Activated CD4-positive, alpha-beta memory T cell treated with anti-CD3 and anti-CD28 coated beads, Interleukin-2, amount 10 ng/mL, durations not matched to agents 7 days and 5 days (primary cell): ENCODE data around the gene XRCC3. TPM values are rescaled to one million over a fixed set of nuclear protein-coding genes. Genes with fewer than 3 reads are reported as not detected.

ENCODE experiments used
- CTCF ChIA-PET: fragments of 350-600 bp; sonication (Branson Sonifier 250); formaldehyde crosslinking; loops from one replicate; lab custom pipeline; 2021; ENCODE audit warnings: antibody characterized with exemption, inconsistent platforms; lab: Charles Lee
- POLR2A ChIA-PET: fragments of 350-600 bp; sonication (Branson Sonifier 250); formaldehyde crosslinking; loops from one replicate; lab custom pipeline; 2021; ENCODE audit warnings: antibody characterized with exemption; lab: Charles Lee
- DNase-seq: peaks from one replicate; pipeline ENCODE4 v3.0.0-alpha.2; 2020
- H3K27ac Mint-ChIP-seq: one replicate; pipeline ENCODE4 v1.8.0; 2021; ENCODE audit warnings: mild to moderate bottlenecking, mixed read lengths
- H3K27me3 Mint-ChIP-seq: one replicate; pipeline ENCODE4 v1.8.0; 2021; ENCODE audit warnings: mixed read lengths
- H3K36me3 Mint-ChIP-seq: one replicate; pipeline ENCODE4 v1.8.0; 2021; ENCODE audit warnings: low read depth, mixed read lengths
- H3K4me1 Mint-ChIP-seq: one replicate; pipeline ENCODE4 v1.8.0; 2021; ENCODE audit warnings: mixed read lengths
- H3K4me3 Mint-ChIP-seq: one replicate; pipeline ENCODE4 v1.8.0; 2021; ENCODE audit warnings: mild to moderate bottlenecking, mixed read lengths
- H3K9me3 Mint-ChIP-seq: one replicate; pipeline ENCODE4 v1.8.0; 2021; ENCODE audit warnings: mixed read lengths
- total RNA-seq, 2 experiments: library from RNA; stranded (reverse); gene quantifications; one replicate each; pipeline ENCODE4 v1.2.3, GENCODE V29; 2021

The XRCC3 gene
- 10 to 100 TPM; 35.9 to 39.6 TPM for total RNA-seq

DNA sequence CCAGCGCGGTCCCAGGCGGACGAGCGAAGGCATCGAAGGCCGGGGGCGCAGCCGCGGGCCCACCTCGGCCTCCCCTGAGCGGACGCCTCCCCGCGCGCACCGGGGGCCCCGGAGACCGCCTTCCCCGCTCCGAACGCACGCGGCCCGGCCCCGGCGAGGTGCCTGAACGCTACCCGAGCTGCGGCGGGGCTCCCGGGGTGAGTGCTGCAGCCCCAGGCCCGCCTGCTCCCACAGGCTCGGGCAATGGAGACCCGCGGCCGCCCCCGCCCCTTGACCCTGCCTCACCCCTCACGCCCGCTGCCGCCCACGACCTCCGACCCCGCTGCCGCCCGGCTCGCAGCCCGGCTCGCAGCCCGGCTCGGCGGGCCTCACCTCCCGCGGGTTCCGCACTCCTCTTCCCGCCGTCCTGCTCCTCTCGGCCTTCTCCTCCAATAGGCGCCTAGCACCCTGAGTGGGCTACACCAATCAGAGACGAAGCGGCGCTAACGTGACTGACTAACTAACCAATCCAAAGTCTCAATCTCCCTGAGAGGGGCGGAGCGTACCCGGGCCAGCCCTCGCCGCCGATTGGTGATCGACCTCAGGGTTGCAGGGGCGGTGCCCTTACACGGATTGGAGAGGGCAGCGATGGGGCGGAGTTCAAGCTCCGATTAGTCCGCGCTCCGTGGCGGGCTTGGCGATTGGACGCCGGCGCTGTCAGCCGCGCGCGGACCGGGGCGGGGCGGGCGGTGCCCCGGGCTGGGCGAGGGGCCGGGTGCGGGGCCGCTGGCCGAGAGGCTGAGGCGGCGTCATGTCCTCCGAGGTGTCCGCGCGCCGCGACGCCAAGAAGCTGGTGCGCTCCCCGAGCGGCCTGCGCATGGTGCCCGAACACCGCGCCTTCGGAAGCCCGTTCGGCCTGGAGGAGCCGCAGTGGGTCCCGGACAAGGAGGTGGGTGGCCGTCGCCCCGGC lies at the start of gene XRCC3, which contains the start of gene ZFYVE21:
Gene XRCC3 (minus strand): TSS at position 400 of the 949 bp plus-strand sequence. CDS start 4,364 bp downstream, outside the sequence.
Gene ZFYVE21 (plus strand): TSS at position 759 of the 949 bp plus-strand sequence. CDS start 32 bp downstream, at position 791.
- H3K4me3 Mint-ChIP-seq: peak within 1 kb of the TSS; percentile 88
- ChIA-PET CTCF (interaction anchor here (0.9 to 1.0 kb wide), 2 partner anchors 154 to 197 kb away, joined by 3 to 4 read pairs; no protein-coding TSS in a partner anchor), POLR2A (interaction anchor here (0.6 to 1.9 kb wide), 9 partner anchors 9 to 187 kb away, joined by 3 to 15 read pairs (median 4); partner anchors contain the start of genes BAG5, KLC1 and TRMT61A)

GRCh38 chr14:103763730-103764488 lies 48.7 kb upstream of the XRCC3 start:
- Mint-ChIP-seq H3K4me1 (peaks cover 3% of the 10 kb centered on the region), H3K36me3 (no peaks in the 10 kb centered on the region), H3K4me3 (no peak overlapping the region), H3K27me3 (no peaks in the 10 kb centered on the region), H3K27ac (no peak overlapping the region), H3K9me3 (no peaks in the 10 kb centered on the region)
- DNase-seq: no peak
- CTCF ChIA-PET: interaction anchor here (0.7 to 0.9 kb wide), 2 partner anchors 146 to 157 kb away, joined by 3 to 5 read pairs; no protein-coding TSS in a partner anchor
- POLR2A ChIA-PET: interaction anchor here (1.2 kb wide), 1 partner anchor 15 kb away, joined by 3 read pairs; no protein-coding TSS in a partner anchor

More for the DNA sequence above, at the start of gene XRCC3, which contains the start of gene ZFYVE21:
- Mint-ChIP-seq H3K27me3 (no peaks in the 10 kb centered on the region), H3K9me3 (no peaks in the 10 kb centered on the region), H3K36me3 (peaks cover 18% of the 10 kb centered on the region), H3K4me1 (peaks cover 56% of the 10 kb centered on the region), H3K27ac (peak within 1 kb of the TSS; percentile 73)
- DNase-seq: peak; percentile 100

DNA sequence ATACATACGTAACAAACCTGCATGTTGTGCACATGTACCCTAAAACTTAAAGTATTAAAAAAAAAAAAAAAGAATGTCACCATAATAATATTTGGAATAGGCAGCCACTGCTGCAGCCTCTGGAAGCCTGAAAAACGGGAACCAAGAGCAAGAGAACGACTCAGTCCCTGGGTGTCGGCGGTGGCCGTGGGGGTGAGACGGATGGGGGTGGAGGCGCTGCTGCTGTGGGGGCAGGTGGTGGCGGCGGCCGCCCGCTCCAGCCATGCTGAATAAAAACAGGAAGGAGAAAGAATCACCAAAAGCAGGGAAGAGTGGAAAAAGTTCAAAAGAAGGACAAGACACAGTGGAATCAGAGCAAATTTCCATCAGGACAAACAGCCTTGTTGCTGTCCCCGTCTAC lies 47.3 kb upstream of the XRCC3 start:
- Mint-ChIP-seq H3K9me3 (no peaks in the 10 kb centered on the region), H3K4me3 (no peak overlapping the region), H3K36me3 (no peaks in the 10 kb centered on the region), H3K4me1 (peaks cover 3% of the 10 kb centered on the region), H3K27ac (no peak overlapping the region), H3K27me3 (no peaks in the 10 kb centered on the region)
- POLR2A ChIA-PET: no interaction called here
- CTCF ChIA-PET: no interaction called here
- no peak for DNase-seq

DNA sequence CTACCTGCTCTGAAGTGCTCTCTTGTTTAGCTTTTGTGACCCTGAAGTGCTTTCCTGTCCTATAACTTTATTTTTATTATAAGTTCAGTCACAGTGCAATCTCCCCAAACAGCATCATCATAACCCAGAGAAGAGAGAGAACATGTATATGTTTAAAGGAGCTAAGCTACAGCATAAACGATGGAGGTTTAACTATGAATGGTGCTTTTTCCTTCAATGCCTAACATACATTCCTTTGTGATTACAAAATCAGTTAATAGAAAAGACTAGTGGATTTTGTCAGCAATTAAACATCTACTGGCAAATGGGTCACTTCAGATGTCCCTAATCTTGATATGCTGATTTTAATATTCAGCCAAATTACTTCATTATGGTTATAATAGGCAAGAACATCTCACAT lies 46.8 kb upstream of the XRCC3 start:
- Mint-ChIP-seq H3K27ac (no peak overlapping the region), H3K4me3 (no peak overlapping the region), H3K36me3 (no peaks in the 10 kb centered on the region), H3K27me3 (no peaks in the 10 kb centered on the region), H3K4me1 (peaks cover 3% of the 10 kb centered on the region), H3K9me3 (no peaks in the 10 kb centered on the region)
- CTCF ChIA-PET: no interaction called here
- no peak for DNase-seq
- POLR2A ChIA-PET: no interaction called here

- CTCF ChIA-PET: no interaction called here
Observed at GRCh38 chr14:103758059-103758776, 43.0 kb upstream of the XRCC3 start.

GRCh38 chr14:103755060-103755459 lies 39.8 kb upstream of the XRCC3 start:
- DNase-seq: no peak
- Mint-ChIP-seq H3K36me3 (no peaks in the 10 kb centered on the region), H3K4me1 (peaks cover 2% of the 10 kb centered on the region), H3K27me3 (no peaks in the 10 kb centered on the region), H3K9me3 (no peaks in the 10 kb centered on the region), H3K27ac (no peak overlapping the region), H3K4me3 (no peak overlapping the region)
- ChIA-PET CTCF (no interaction called here), POLR2A (no interaction called here)

More at GRCh38 chr14:103758059-103758776, 43.0 kb upstream of the XRCC3 start:
- Mint-ChIP-seq H3K9me3 (no peaks in the 10 kb centered on the region), H3K4me1 (peaks cover 2% of the 10 kb centered on the region), H3K36me3 (no peaks in the 10 kb centered on the region), H3K4me3 (no peak overlapping the region), H3K27ac (no peak overlapping the region), H3K27me3 (no peaks in the 10 kb centered on the region)
- DNase-seq: no peak
- POLR2A ChIA-PET: no interaction called here

- Mint-ChIP-seq H3K4me3 (no peak overlapping the region), H3K27ac (no peak overlapping the region), H3K27me3 (no peaks in the 10 kb centered on the region), H3K9me3 (no peaks in the 10 kb centered on the region), H3K4me1 (peaks cover 5% of the 10 kb centered on the region), H3K36me3 (peaks cover 2% of the 10 kb centered on the region)
- no peak for DNase-seq
- POLR2A ChIA-PET: no interaction called here
- CTCF ChIA-PET: no interaction called here
Observed at GRCh38 chr14:103753774-103754173, 38.5 kb upstream of the XRCC3 start.

DNA sequence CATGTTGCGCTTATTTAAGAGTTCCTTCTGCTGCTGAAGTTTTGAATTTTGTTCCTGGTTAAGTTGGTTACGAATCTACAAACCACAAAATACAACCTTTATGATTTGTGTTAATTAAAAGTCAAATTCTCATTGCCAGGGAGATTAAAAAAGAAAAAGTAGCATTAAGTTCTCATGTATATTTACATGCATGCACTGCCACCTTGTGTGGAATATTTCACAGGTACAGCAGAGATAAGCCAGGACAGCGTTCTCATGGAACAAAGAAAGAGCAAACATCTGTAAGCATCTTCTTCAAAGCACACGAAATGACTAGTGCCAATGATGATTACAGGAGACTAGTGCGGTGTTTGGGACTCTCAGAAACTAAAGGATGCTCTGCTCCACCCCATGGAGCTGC lies 34.6 kb upstream of the XRCC3 start:
- CTCF ChIA-PET: no interaction called here
- H3K36me3 Mint-ChIP-seq: peaks cover 2% of the 10 kb centered on the region
- no peak overlapping the region for H3K4me3 Mint-ChIP-seq
- peaks cover 13% of the 10 kb centered on the region for H3K4me1 Mint-ChIP-seq
- no peaks in the 10 kb centered on the region for H3K9me3 Mint-ChIP-seq
- H3K27me3 Mint-ChIP-seq: no peaks in the 10 kb centered on the region
- no peak overlapping the region for H3K27ac Mint-ChIP-seq
- POLR2A ChIA-PET: no interaction called here
- DNase-seq: no peak

DNA sequence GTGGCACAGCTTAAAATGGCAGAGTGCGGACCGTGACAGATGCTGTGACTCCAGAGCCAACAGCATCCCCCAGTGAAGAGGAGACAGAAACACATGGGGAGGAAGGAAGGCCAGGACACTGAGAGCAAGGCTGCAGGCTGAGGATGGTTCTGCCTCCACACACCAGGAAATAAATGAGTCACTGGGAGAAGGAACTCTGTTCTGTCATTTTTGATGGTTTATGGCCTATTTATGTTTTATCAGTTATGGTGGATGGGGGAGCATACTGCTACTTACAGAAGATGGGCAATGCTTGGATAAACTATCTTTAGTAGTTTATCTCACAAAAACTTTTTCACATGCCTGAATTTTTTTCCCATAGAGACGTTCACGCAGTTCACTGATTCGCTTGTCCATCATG lies 34.2 kb upstream of the XRCC3 start:
- H3K27ac Mint-ChIP-seq: no peak overlapping the region
- no peak for DNase-seq

DNA sequence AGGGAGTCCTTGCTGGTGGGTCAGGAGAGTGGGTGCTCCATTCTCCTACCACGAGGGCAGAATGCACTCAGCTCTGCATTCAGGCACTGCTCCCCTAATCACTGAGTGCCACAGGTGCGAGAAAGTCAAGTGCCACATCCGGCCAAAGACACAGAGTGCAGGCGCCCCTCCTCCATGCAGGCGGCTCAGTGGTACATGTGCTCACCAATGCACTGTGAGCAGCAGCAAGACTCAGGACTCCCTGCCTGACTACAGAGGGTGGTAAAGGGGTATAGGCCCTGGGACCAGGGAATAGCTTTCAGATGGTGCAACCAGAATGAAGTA lies 33.2 kb upstream of the XRCC3 start:
- H3K36me3 Mint-ChIP-seq: peaks cover 2% of the 10 kb centered on the region
- ChIA-PET CTCF (no interaction called here), POLR2A (interaction anchor here (0.9 kb wide), 2 partner anchors 15 to 33 kb away, joined by 3 read pairs; partner anchors contain the start of genes XRCC3 and ZFYVE21)
- peak; percentile 69 for DNase-seq
- no peaks in the 10 kb centered on the region for H3K27me3 Mint-ChIP-seq
- peaks cover 13% of the 10 kb centered on the region for H3K4me1 Mint-ChIP-seq
- no peak overlapping the region for H3K27ac Mint-ChIP-seq
- H3K9me3 Mint-ChIP-seq: no peaks in the 10 kb centered on the region
- no peak overlapping the region for H3K4me3 Mint-ChIP-seq

More for the DNA sequence above, 34.2 kb upstream of the XRCC3 start:
- Mint-ChIP-seq H3K36me3 (peaks cover 2% of the 10 kb centered on the region), H3K9me3 (no peaks in the 10 kb centered on the region), H3K27me3 (no peaks in the 10 kb centered on the region), H3K4me1 (peaks cover 13% of the 10 kb centered on the region), H3K4me3 (no peak overlapping the region)
- ChIA-PET CTCF (no interaction called here), POLR2A (no interaction called here)

GRCh38 chr14:103746701-103747100 lies 31.4 kb upstream of the XRCC3 start:
- peaks cover 2% of the 10 kb centered on the region for H3K36me3 Mint-ChIP-seq
- DNase-seq: no peak
- no peaks in the 10 kb centered on the region for H3K27me3 Mint-ChIP-seq
- no peak overlapping the region for H3K4me3 Mint-ChIP-seq
- no peak overlapping the region for H3K27ac Mint-ChIP-seq
- peaks cover 12% of the 10 kb centered on the region for H3K4me1 Mint-ChIP-seq
- ChIA-PET POLR2A (no interaction called here), CTCF (no interaction called here)
- no peaks in the 10 kb centered on the region for H3K9me3 Mint-ChIP-seq

DNA sequence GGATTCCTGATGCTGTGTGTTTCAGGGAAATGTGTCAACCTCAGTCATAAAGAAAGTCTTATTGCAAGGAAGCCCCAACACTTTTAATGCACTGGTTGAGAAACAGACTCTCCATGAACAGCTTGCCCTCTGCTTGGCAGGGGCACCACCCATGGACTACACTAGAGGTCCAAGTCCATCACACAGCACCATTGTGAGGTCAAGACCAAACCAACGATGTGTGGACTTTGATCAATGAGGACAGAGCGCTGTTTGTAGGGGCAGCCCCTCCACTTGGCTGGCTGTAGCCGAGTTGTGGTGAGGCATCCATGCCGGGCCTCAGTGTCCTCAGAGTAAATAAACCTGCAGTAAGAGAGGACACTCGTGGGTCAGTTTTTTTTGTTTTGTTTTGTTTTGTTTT lies 30.2 kb upstream of the XRCC3 start:
- DNase-seq: no peak
- H3K4me1 Mint-ChIP-seq: peaks cover 12% of the 10 kb centered on the region
- ChIA-PET CTCF (no interaction called here), POLR2A (no interaction called here)
- no peak overlapping the region for H3K4me3 Mint-ChIP-seq
- H3K27me3 Mint-ChIP-seq: no peaks in the 10 kb centered on the region
- no peak overlapping the region for H3K27ac Mint-ChIP-seq
- peaks cover 2% of the 10 kb centered on the region for H3K36me3 Mint-ChIP-seq
- H3K9me3 Mint-ChIP-seq: no peaks in the 10 kb centered on the region
